Measurements from ENCODE around the gene MED14.

The MED14 gene

GRCh38 chrX:40651620-40652223 is 83.6 kb downstream of the MED14 start:
- no peak for DNase-seq (ENCODE audit: low spot score)
- H3K4me3 ChIP-seq: no peak overlapping the region
- TF ChIP-seq, protein P1, sequence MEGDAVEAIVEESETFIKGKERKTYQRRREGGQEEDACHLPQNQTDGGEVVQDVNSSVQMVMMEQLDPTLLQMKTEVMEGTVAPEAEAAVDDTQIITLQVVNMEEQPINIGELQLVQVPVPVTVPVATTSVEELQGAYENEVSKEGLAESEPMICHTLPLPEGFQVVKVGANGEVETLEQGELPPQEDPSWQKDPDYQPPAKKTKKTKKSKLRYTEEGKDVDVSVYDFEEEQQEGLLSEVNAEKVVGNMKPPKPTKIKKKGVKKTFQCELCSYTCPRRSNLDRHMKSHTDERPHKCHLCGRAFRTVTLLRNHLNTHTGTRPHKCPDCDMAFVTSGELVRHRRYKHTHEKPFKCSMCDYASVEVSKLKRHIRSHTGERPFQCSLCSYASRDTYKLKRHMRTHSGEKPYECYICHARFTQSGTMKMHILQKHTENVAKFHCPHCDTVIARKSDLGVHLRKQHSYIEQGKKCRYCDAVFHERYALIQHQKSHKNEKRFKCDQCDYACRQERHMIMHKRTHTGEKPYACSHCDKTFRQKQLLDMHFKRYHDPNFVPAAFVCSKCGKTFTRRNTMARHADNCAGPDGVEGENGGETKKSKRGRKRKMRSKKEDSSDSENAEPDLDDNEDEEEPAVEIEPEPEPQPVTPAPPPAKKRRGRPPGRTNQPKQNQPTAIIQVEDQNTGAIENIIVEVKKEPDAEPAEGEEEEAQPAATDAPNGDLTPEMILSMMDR (IDR thresholded peaks at IDR 0.05): peak; percentile 61
- H3K27ac ChIP-seq: no peak overlapping the region

DNA sequence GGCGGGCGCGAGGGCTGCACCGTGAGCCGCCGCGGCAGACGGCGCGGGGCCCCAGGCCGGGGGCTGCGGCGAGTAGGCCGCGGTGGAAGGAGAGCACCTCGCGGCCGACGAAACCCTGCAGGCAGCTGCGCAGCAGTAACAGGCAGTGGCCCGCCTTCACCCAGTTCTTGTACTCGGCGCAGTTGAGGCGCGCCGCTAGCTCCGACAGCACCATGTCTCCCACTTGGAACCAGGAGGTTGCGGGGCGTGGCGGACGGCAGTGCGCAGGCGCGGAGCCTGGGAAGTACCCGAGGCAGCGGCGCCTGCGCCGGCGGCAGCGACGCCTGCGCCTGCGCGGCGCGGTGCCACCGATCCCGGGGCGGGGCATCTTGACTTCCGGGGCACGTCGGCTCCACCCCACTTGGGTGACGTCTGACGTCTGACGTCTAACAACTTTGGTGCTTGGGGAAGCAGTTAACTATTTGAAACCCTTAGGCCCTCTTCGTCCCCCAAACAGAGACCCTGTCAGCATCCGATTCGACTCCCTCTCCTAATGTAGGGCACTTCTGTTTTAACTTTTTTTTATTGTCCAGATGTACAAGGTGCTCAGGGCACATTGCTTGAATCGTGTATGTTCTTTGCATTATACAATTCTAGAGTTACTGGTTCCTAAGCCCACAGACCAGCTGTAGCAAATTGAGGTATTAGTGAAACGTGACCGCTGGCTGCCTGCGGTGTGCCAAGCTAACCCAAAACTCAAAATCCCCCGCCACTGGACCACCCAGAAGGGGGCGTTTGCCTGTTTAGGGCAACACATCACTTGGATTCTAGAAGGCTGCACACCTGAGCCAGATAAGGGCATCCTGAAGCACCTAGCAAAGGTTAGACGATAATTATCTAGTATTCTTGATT is 87.8 kb downstream of the MED14 start, which contains the start of gene CXorf38:
CXorf38 (minus strand) TSS at position 255 of the 891 bp plus-strand sequence; CDS start at position 214, 41 bp downstream.
- H3K4me3 ChIP-seq: peak within 1 kb of the TSS; percentile 91
- H3K27ac ChIP-seq: peak within 1 kb of the TSS; percentile 86 to 93
- peak; percentile 92 for DNase-seq (ENCODE audit: low spot score)
- TF ChIP-seq, protein P1 (IDR thresholded peaks at IDR 0.05): no peak

- H3K4me3 ChIP-seq: peak overlapping the region; percentile 91
- TF ChIP-seq, protein P1 (IDR thresholded peaks at IDR 0.05): no peak
- peak; percentile 78 for DNase-seq (ENCODE audit: low spot score)
- H3K27ac ChIP-seq: peak overlapping the region; percentile 86 to 93
Measured at GRCh38 chrX:40646489-40647306, 88.6 kb downstream of the MED14 start.

DNA sequence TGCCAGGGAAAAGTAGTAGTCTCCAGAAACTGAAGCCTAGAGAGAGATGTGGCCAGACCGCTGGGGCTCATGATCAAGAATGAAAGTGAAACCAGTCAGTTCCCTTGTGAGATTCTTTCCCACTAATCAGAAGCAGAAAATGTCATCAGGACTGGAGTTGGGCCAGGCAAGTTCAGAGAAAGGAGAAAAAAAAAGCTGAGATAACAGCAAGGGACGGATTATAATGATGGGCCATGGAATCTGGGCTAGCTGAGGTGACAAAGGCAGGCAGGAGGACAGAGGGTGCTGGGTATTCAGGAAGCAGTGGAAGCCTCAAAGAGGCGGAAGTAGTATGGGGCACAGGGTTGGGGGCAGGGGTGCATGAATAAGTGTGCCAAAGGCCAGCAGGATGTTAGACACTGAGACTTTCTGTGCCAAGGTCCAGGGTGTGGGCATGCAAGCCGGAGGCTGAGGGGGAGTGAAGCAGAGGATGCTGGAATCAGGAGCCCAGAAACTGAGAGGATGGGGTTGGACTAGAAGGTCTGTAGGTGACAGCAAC is 90.5 kb downstream of the MED14 start:
- Histone ChIP-seq H3K4me3 (peak overlapping the region; percentile 60), H3K27ac (peak overlapping the region; percentile 50 to 69)
- TF ChIP-seq, protein P1 (IDR thresholded peaks at IDR 0.05): no peak
- DNase-seq (ENCODE audit: low spot score): peak; percentile 78

- no peak for DNase-seq (ENCODE audit: low spot score)
Measured at GRCh38 chrX:40644176-40644575, 91.2 kb downstream of the MED14 start.

DNA sequence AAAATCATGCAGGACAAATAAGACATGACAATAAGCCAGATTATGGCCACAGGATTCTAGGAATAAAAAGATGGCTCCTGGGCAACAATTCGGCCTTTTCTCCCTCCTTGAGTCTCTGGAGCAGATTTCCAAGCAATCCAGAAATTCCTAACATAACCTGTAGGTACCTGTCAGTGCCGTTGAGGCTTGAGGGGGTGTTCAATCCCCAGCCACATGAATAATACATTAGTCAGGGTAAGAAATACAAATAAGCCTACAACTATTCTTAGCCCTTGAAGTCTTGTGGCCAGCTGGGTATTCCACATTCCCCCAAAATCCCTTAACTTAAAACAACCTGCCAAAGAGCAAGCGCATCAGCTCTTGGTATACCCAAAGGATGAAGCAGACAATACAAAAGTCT is 97.7 kb downstream of the MED14 start:
- no peak overlapping the region for H3K4me3 ChIP-seq
- H3K27ac ChIP-seq: no peak overlapping the region
- no peak for DNase-seq (ENCODE audit: low spot score)
- TF ChIP-seq, protein P1 (IDR thresholded peaks at IDR 0.05): no peak

More at GRCh38 chrX:40644176-40644575, 91.2 kb downstream of the MED14 start:
- TF ChIP-seq, protein P1 (IDR thresholded peaks at IDR 0.05): no peak
- peak overlapping the region; percentile 60 for H3K4me3 ChIP-seq
- H3K27ac ChIP-seq: peak overlapping the region; percentile 50 to 69

All from coronary artery (tissue), 2 donors.